Stimulated activated naive B cell treated with anti-CD40 and anti-IgM and Interleukin-4, amounts not matched to agents 10 μg/mL and 1 μg/mL and 100 μg/mL, for 72 hours (primary cell): ENCODE data around the gene DGKB.

Experiments
- ATAC-seq, 2 donors: fragments of 150-1000 bp; cut with Tn5 transposase; replicated peaks; 2 replicates each; pipeline ENCODE4 v1.10.0; 2021; ENCODE audit warnings: moderate library complexity in 1 of 2
- DNase-seq: peaks from one replicate; pipeline ENCODE4 v3.0.0; 2021
- H3K27ac Mint-ChIP-seq: one replicate; pipeline ENCODE4 v1.8.0; 2022; ENCODE audit warnings: mild to moderate bottlenecking, mixed read lengths
- H3K27me3 Mint-ChIP-seq, 2 donors: one replicate each; pipeline ENCODE4 v1.8.0; 2022; ENCODE audit warnings: mixed read lengths in 2 of 2
- H3K36me3 Mint-ChIP-seq, 2 donors: one replicate each; pipeline ENCODE4 v1.8.0; 2022; ENCODE audit warnings: mixed read lengths in 2 of 2, mild to moderate bottlenecking in 1 of 2
- H3K4me1 Mint-ChIP-seq, 2 donors: one replicate each; pipeline ENCODE4 v1.8.0; 2022; ENCODE audit warnings: mixed read lengths in 2 of 2, mild to moderate bottlenecking in 1 of 2
- H3K4me3 Mint-ChIP-seq, 2 donors: one replicate each; pipeline ENCODE4 v1.8.0; 2022; ENCODE audit warnings: mild to moderate bottlenecking in 2 of 2, mixed read lengths in 2 of 2, moderate library complexity in 1 of 2
- H3K9me3 Mint-ChIP-seq, 2 donors: one replicate each; pipeline ENCODE4 v1.8.0; 2022; ENCODE audit warnings: mixed read lengths in 2 of 2, mild to moderate bottlenecking in 1 of 2

The DGKB gene

GRCh38 chr7:14419531-14419930 is 483.0 kb downstream of the DGKB start:
- H3K27ac Mint-ChIP-seq: no peak overlapping the region
- DNase-seq: no peak
- no peaks in the 10 kb centered on the region for H3K27me3 Mint-ChIP-seq
- H3K9me3 Mint-ChIP-seq: no peaks in the 10 kb centered on the region
- no peaks in the 10 kb centered on the region for H3K36me3 Mint-ChIP-seq
- no peaks in the 10 kb centered on the region for H3K4me1 Mint-ChIP-seq
- H3K4me3 Mint-ChIP-seq: no peak overlapping the region
- no peak for ATAC-seq

GRCh38 chr7:14418633-14419032 is 483.9 kb downstream of the DGKB start:
- Mint-ChIP-seq H3K4me1 (no peaks in the 10 kb centered on the region), H3K27ac (no peak overlapping the region), H3K36me3 (no peaks in the 10 kb centered on the region), H3K27me3 (no peaks in the 10 kb centered on the region), H3K9me3 (no peaks in the 10 kb centered on the region), H3K4me3 (no peak overlapping the region)
- DNase-seq (no peak), ATAC-seq (no peak)

GRCh38 chr7:14414274-14414986 is 488.1 kb downstream of the DGKB start:
- no peaks in the 10 kb centered on the region for H3K4me1 Mint-ChIP-seq
- DNase-seq: no peak
- no peak for ATAC-seq
- no peaks in the 10 kb centered on the region for H3K36me3 Mint-ChIP-seq
- no peak overlapping the region for H3K4me3 Mint-ChIP-seq
- no peaks in the 10 kb centered on the region for H3K27me3 Mint-ChIP-seq
- H3K9me3 Mint-ChIP-seq: no peaks in the 10 kb centered on the region
- H3K27ac Mint-ChIP-seq: no peak overlapping the region

DNA sequence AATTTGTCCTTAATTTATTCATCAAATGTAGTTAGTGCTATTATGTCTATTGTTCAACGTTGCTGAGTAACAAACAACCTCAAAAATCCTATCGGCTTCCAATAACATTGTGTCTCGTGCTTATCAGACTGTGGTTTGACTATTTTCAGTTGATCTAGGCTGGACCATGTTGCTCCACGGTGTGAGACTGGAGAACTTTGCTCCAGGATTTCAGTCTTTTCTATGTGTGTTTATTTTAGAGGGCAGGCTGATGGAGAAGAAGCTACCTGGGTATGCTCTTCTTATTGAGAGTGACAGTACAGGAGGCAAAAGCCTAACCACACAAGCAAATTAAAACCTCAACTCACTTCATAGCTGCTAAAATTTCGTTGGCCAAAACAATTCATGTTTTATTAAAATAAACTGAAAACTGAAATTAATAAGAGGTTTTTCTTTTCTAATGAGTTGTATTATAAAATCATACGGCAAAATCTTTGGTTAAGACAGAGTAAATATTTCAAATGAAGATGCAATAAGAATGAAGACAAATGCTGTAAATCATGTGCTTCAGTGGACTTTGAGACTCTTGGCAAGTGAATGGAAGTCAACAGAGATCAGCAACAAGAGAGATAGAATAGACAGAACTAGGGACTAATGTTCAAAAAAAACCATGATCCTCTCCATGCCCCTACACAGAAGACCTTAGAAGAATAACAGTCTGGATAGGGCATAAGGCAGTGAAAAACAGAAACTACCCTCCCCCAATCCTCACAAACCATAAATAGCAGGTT is 495.1 kb downstream of the DGKB start:
- H3K36me3 Mint-ChIP-seq: no peaks in the 10 kb centered on the region
- ATAC-seq: no peak
- no peak for DNase-seq
- H3K9me3 Mint-ChIP-seq: peaks cover 0 to 1% of the 10 kb centered on the region in 2 donors
- H3K4me3 Mint-ChIP-seq: no peak overlapping the region
- H3K27ac Mint-ChIP-seq: no peak overlapping the region
- H3K4me1 Mint-ChIP-seq: no peaks in the 10 kb centered on the region
- H3K27me3 Mint-ChIP-seq: no peaks in the 10 kb centered on the region

- ATAC-seq (no peak), DNase-seq (no peak)
- Mint-ChIP-seq H3K27me3 (no peaks in the 10 kb centered on the region), H3K27ac (no peak overlapping the region), H3K4me3 (no peak overlapping the region), H3K4me1 (no peaks in the 10 kb centered on the region), H3K9me3 (peaks cover 0 to 1% of the 10 kb centered on the region in 2 donors), H3K36me3 (no peaks in the 10 kb centered on the region)
Measured at GRCh38 chr7:14403587-14403986, 499.0 kb downstream of the DGKB start.

DNA sequence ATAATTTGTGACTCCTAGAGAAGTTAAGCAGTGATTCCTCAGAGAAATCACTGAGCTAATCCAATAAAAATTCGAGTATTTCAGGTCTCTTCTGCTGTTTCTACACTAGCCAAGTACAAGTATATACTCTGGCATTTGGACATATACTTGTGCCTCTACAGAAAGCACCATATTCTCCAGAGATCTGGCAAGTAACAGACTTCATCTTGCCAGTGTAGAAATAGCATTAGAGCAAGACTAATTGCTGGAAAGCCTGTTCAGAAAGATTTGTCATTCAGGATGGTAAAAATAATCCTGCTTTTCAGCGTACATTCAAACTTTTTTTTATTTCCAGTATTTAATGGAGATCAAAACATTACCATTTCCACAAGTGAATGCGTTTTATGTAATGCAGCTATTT is 502.3 kb downstream of the DGKB start:
- no peaks in the 10 kb centered on the region for H3K4me1 Mint-ChIP-seq
- no peak overlapping the region for H3K27ac Mint-ChIP-seq
- H3K4me3 Mint-ChIP-seq: no peak overlapping the region
- H3K36me3 Mint-ChIP-seq: no peaks in the 10 kb centered on the region
- no peak for DNase-seq
- no peaks in the 10 kb centered on the region for H3K27me3 Mint-ChIP-seq
- H3K9me3 Mint-ChIP-seq: peaks cover 0 to 2% of the 10 kb centered on the region in 2 donors
- no peak for ATAC-seq

GRCh38 chr7:14398526-14398925 is 504.0 kb downstream of the DGKB start:
- Mint-ChIP-seq H3K4me1 (no peaks in the 10 kb centered on the region), H3K4me3 (no peak overlapping the region), H3K9me3 (peaks cover 2 to 4% of the 10 kb centered on the region in 2 donors), H3K27me3 (no peaks in the 10 kb centered on the region), H3K36me3 (no peaks in the 10 kb centered on the region), H3K27ac (no peak overlapping the region)
- no peak for DNase-seq
- no peak for ATAC-seq

DNA sequence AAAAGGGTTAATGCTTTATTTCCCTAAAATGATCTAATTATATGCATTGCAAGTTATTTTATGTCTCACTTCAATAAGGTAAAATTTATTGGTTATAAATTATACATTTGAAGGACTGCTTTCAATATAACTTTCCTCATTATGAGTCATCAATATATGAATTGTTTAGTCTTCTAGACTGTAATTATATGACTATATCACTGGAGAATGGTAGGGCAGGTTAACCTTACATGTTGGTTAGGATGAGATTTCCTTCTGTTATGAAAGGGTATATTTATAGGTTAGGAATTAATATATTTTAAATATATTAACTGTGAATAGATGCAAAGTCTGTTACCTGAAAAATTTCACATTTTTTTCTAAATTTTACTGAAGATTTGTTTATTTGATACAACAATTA is 506.7 kb downstream of the DGKB start:
- Mint-ChIP-seq H3K27me3 (no peaks in the 10 kb centered on the region), H3K36me3 (no peaks in the 10 kb centered on the region), H3K4me1 (no peaks in the 10 kb centered on the region), H3K4me3 (no peak overlapping the region), H3K9me3 (peaks cover 3 to 4% of the 10 kb centered on the region in 2 donors), H3K27ac (no peak overlapping the region)
- no peak for DNase-seq
- ATAC-seq: no peak

DNA sequence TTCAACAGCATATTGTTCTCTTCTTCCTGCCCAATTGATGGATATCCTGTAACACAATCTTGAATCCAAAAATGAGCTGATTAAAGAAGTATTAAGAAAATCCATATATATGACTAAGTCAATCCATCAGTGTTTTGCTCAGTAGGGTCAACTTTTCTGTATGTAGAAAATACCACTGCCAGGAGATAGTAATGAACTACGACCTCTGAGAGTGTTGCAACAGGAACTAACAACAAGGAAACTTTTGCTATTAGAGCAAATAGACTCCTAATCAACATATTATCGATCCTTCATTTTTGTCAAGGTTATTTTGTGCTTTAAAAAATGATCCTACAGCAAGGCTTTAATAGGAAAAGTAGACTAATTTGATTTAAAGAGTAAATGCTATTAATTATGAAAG is 507.8 kb downstream of the DGKB start:
- Mint-ChIP-seq H3K27ac (no peak overlapping the region), H3K4me3 (no peak overlapping the region), H3K36me3 (no peaks in the 10 kb centered on the region), H3K9me3 (peaks cover 3 to 4% of the 10 kb centered on the region in 2 donors), H3K27me3 (no peaks in the 10 kb centered on the region), H3K4me1 (no peaks in the 10 kb centered on the region)
- ATAC-seq: no peak
- DNase-seq: no peak

DNA sequence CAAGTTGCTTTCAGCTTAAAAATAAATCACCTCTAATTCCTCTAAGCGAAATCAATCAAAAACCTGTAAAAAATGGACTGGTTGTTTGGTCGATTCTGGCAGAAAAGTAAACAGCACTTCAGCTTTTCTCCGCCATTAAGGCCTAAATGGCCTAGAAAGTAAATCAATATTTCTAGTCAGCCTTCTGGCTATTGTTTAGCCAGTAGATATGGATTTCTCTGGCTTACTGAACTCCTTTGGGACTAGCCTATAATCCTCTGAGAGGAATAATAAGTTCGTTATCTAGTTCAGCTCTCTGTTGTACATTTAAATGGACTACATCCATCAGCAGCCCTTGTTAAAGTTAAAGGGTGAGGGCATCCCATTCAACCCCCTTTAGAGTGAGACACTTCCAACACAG is 513.0 kb downstream of the DGKB start:
- no peak overlapping the region for H3K4me3 Mint-ChIP-seq
- no peak for ATAC-seq
- no peaks in the 10 kb centered on the region for H3K36me3 Mint-ChIP-seq
- H3K4me1 Mint-ChIP-seq: no peaks in the 10 kb centered on the region
- DNase-seq: no peak
- no peak overlapping the region for H3K27ac Mint-ChIP-seq
- H3K9me3 Mint-ChIP-seq: peaks cover 2 to 3% of the 10 kb centered on the region in 2 donors
- no peaks in the 10 kb centered on the region for H3K27me3 Mint-ChIP-seq

DNA sequence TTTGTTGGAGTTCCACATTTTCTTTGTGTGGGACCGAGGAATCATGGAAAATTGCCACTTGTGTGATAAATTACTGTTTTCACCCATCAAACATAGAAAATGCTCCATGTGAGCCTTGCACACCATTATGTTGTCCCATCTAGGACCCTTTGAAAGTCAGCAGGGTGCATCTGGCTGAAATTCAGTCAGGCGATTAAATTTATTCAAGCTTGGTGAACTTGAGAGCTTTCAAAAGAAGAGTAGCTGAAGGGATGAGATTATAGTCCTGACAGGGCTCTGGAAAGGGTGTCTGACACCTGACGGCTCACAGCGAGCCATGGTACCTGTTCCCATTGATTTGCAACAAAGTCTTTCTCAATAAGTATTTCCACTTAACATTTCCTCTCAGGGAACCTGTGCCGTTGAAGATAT is 513.4 kb downstream of the DGKB start:
- Mint-ChIP-seq H3K4me3 (no peak overlapping the region), H3K27me3 (no peaks in the 10 kb centered on the region), H3K9me3 (peaks cover 2 to 3% of the 10 kb centered on the region in 2 donors), H3K36me3 (no peaks in the 10 kb centered on the region), H3K4me1 (no peaks in the 10 kb centered on the region), H3K27ac (no peak overlapping the region)
- DNase-seq (no peak), ATAC-seq (no peak)

DNA sequence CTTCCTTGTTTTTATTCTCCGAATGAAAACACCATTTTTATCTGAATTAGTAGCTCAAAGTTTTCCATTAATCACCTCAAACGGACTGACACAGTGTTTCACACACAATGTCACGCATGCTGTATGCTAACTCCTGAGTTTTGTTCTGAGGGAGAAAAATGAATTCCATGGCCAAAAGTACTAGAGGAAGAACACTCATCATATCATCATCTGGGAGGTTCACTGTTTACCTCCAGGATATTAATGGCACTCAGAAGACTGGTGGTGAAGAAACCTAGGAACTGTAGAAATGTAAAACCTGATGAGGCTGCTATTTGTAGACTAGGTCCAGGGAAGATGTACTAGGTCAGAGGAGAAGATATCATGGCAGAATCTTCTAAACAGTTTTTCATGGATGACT is 517.5 kb downstream of the DGKB start:
- no peaks in the 10 kb centered on the region for H3K4me1 Mint-ChIP-seq
- ATAC-seq (no peak), DNase-seq (no peak)
- H3K9me3 Mint-ChIP-seq: peaks cover 0 to 1% of the 10 kb centered on the region in 2 donors
- no peaks in the 10 kb centered on the region for H3K36me3 Mint-ChIP-seq
- H3K27me3 Mint-ChIP-seq: no peaks in the 10 kb centered on the region
- no peak overlapping the region for H3K27ac Mint-ChIP-seq
- H3K4me3 Mint-ChIP-seq: no peak overlapping the region

DNA sequence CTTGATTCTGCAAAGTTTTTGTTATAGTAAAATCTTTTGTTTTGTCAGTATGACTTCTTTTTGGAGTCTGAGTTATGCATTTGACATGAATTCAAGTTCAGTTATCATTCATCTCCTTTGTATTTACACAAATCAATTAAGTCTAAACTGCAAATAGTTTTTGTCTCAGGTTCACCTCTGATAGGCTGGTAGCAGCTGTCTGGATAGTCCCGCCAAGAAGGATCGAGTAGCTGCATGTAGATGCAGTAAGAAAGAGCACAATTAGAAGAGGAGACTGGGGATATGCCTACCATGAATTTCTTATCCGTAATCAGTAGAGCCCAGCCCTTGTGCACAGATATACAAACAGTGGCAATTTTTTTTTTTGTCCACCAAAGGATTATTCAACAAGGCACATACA is 520.6 kb downstream of the DGKB start:
- Mint-ChIP-seq H3K27ac (no peak overlapping the region), H3K9me3 (peaks cover 0 to 1% of the 10 kb centered on the region in 2 donors), H3K4me1 (no peaks in the 10 kb centered on the region), H3K27me3 (no peaks in the 10 kb centered on the region), H3K36me3 (no peaks in the 10 kb centered on the region), H3K4me3 (no peak overlapping the region)
- DNase-seq (no peak), ATAC-seq (no peak)

- Mint-ChIP-seq H3K4me3 (no peak overlapping the region), H3K36me3 (no peaks in the 10 kb centered on the region), H3K27ac (no peak overlapping the region), H3K9me3 (peaks cover 0 to 1% of the 10 kb centered on the region in 2 donors), H3K4me1 (no peaks in the 10 kb centered on the region), H3K27me3 (no peaks in the 10 kb centered on the region)
- no peak for ATAC-seq
- DNase-seq: no peak
Measured at GRCh38 chr7:14381306-14381705, 521.2 kb downstream of the DGKB start.

DNA sequence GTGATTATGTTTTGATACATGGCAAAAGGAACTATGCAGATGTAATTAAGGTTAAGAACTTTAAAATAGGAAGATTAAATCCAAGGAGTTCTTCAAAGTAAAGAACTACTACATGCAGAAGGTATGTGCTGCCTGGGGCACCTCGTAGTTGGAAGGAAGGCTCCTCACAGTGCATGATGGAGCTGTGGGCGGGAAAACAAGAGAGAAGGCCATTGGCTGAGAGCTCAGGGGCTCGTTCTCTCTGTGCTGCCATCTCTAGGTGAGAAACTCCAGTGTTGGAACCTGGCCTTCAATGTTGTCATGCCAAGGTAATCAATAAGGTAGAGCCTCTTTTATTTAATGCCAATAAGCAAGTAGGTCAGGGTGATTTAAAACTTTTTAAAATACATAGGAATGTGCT is 521.7 kb downstream of the DGKB start:
- DNase-seq: no peak
- Mint-ChIP-seq H3K36me3 (no peaks in the 10 kb centered on the region), H3K4me1 (no peaks in the 10 kb centered on the region)

More for the DNA sequence above, 521.7 kb downstream of the DGKB start:
- H3K27ac Mint-ChIP-seq: no peak overlapping the region
- ATAC-seq: no peak
- peaks cover 0 to 1% of the 10 kb centered on the region in 2 donors for H3K9me3 Mint-ChIP-seq
- no peaks in the 10 kb centered on the region for H3K27me3 Mint-ChIP-seq
- H3K4me3 Mint-ChIP-seq: no peak overlapping the region
